Natural killer cell (primary cell): Measurements from ENCODE around the gene TAF1B. TPM values are rescaled to one million over a fixed set of nuclear protein-coding genes. Genes with fewer than 3 reads are reported as not detected.

Experiments
- ATAC-seq, 3 donors: fragments of 150-1000 bp in 2 of 3; fragments of 200-7000 bp in 1 of 3; cut with Tn5 transposase; 1 replicate in 1 of 3; 2 replicates in 2 of 3; pipeline ENCODE4 v1.10.0; 2021; ENCODE audit warnings: mild to moderate bottlenecking in 2 of 3, moderate library complexity in 2 of 3
- DNase-seq, 2 donors: peaks; one replicate each; pipeline versions ENCODE4 v3.0.0 to v3.0.0-alpha.2; 2013 to 2021; ENCODE audit warnings: mixed read lengths in 1 of 2
- H3K27ac ChIP-seq: one replicate; pipeline ENCODE4 v1.5.1; 2013; ENCODE audit warnings: mild to moderate bottlenecking, low read length
- H3K27me3 ChIP-seq: one replicate; pipeline ENCODE4 v1.6.1; 2013; ENCODE audit warnings: low read length; ENCODE audit not compliant: control insufficient read depth, insufficient read depth
- H3K36me3 ChIP-seq: one replicate; pipeline ENCODE4 v1.6.1; 2013; ENCODE audit warnings: low read length; ENCODE audit not compliant: control insufficient read depth, insufficient read depth
- H3K4me1 ChIP-seq: one replicate; pipeline ENCODE4 v1.6.1; 2013; ENCODE audit warnings: low read length; ENCODE audit not compliant: control insufficient read depth, insufficient read depth
- H3K4me3 ChIP-seq: one replicate; pipeline ENCODE4 v1.5.1; 2013; ENCODE audit warnings: low read length
- H3K9me3 ChIP-seq: one replicate; pipeline ENCODE4 v1.6.1; 2013; ENCODE audit warnings: low read length; ENCODE audit not compliant: control insufficient read depth, insufficient read depth
- H3K27ac Mint-ChIP-seq, 2 donors: one replicate each; pipeline ENCODE4 v1.8.0; 2022; ENCODE audit warnings: mild to moderate bottlenecking in 2 of 2, mixed read lengths in 2 of 2, moderate library complexity in 1 of 2
- H3K27me3 Mint-ChIP-seq, 2 donors: one replicate each; pipeline ENCODE4 v1.8.0; 2022; ENCODE audit warnings: low read depth in 2 of 2, mixed read lengths in 2 of 2
- H3K36me3 Mint-ChIP-seq: one replicate; pipeline ENCODE4 v1.8.0; 2022; ENCODE audit warnings: mixed read lengths
- H3K4me1 Mint-ChIP-seq, 2 donors: one replicate each; pipeline ENCODE4 v1.8.0; 2022; ENCODE audit warnings: mixed read lengths in 2 of 2
- H3K4me3 Mint-ChIP-seq: one replicate; pipeline ENCODE4 v1.8.0; 2022; ENCODE audit warnings: mild to moderate bottlenecking, moderate library complexity, mixed read lengths
- H3K9me3 Mint-ChIP-seq, 2 donors: one replicate each; pipeline ENCODE4 v1.8.0; 2022; ENCODE audit warnings: mixed read lengths in 2 of 2
- WGBS: methylation state at CpG from one replicate; pipeline ENCODE4 v1.1.7; 2013; ENCODE audit warnings: missing lambda C conversion rate; ENCODE audit not compliant: insufficient coverage; 5-methylcytosine and 5-hydroxymethylcytosine counted together
- intact Hi-C: fragments of 100-400 bp; cut with micrococcal nuclease; formaldehyde crosslinking; loops from one replicate; pipeline ENCODE4 v1.14.2; 2022
- total RNA-seq, 4 donors: library from RNA; stranded (reverse); fragments of 120-200 nt in 1 of 4; gene quantifications; one replicate each; pipeline versions ENCODE4 v1.2.3 to v1.2.4, GENCODE V29; 2013 to 2022
- TF ChIP-seq, protein P1 (sequence below): fragments of 200-600 bp; IDR thresholded peaks from one replicate; pipeline ENCODE4 v1.8.0; 2022; ENCODE audit warnings: antibody characterized with exemption

TAF1B gene
- total RNA-seq, 3 donors from 2014 or later (not counting 1 experiment from before 2014, with no cell fraction given), result 24.8 to 40.8 (median 26.8) TPM

GRCh38 chr2:9824956-9825720 lies 18.1 kb upstream of the TAF1B start:
- WGBS, result 88% methylated on average over 4 of the region's 5 CpGs
- DNase-seq (no peak), ATAC-seq (no peak)
- TF ChIP-seq, protein P1, sequence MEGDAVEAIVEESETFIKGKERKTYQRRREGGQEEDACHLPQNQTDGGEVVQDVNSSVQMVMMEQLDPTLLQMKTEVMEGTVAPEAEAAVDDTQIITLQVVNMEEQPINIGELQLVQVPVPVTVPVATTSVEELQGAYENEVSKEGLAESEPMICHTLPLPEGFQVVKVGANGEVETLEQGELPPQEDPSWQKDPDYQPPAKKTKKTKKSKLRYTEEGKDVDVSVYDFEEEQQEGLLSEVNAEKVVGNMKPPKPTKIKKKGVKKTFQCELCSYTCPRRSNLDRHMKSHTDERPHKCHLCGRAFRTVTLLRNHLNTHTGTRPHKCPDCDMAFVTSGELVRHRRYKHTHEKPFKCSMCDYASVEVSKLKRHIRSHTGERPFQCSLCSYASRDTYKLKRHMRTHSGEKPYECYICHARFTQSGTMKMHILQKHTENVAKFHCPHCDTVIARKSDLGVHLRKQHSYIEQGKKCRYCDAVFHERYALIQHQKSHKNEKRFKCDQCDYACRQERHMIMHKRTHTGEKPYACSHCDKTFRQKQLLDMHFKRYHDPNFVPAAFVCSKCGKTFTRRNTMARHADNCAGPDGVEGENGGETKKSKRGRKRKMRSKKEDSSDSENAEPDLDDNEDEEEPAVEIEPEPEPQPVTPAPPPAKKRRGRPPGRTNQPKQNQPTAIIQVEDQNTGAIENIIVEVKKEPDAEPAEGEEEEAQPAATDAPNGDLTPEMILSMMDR, result no peak
- no peaks in the 10 kb centered on the region for H3K9me3 Mint-ChIP-seq
- H3K36me3 Mint-ChIP-seq, result no peaks in the 10 kb centered on the region
- no peak overlapping the region for H3K27ac Mint-ChIP-seq
- no peak overlapping the region for H3K27ac ChIP-seq
- no peaks in the 10 kb centered on the region for H3K4me1 ChIP-seq
- no peak overlapping the region for H3K4me3 ChIP-seq
- no peaks in the 10 kb centered on the region for H3K27me3 ChIP-seq
- peaks cover 14 to 15% of the 10 kb centered on the region in 2 donors for H3K27me3 Mint-ChIP-seq
- H3K4me3 Mint-ChIP-seq, result no peak overlapping the region
- intact Hi-C loops, result no loop called here
- H3K36me3 ChIP-seq, result no peaks in the 10 kb centered on the region
- no peaks in the 10 kb centered on the region for H3K4me1 Mint-ChIP-seq
- no peaks in the 10 kb centered on the region for H3K9me3 ChIP-seq

DNA sequence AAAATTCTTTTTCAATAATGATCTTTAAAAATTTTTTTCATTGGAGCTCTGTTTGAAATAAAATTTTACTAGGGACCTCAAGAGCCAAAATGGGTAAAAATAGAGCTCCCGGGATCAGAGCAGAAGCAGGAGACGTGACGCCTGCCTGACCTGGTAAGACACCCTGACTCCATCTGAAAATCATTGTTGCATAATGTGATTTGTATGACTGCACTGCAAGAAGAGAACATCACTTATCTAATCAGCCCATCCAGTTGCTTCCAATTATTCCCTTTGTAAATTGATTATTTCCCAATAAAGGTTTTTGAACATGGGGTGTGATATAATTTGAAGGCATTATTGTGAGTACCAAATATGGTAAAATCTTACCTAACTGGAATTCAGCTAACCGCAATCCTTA lies 17.1 kb upstream of the TAF1B start:
- no peak for ATAC-seq
- H3K4me1 ChIP-seq, result no peaks in the 10 kb centered on the region
- H3K36me3 ChIP-seq, result no peaks in the 10 kb centered on the region
- Mint-ChIP-seq H3K4me3 (no peak overlapping the region), H3K27me3 (peaks cover 14 to 15% of the 10 kb centered on the region in 2 donors), H3K4me1 (no peaks in the 10 kb centered on the region), H3K27ac (no peak overlapping the region), H3K9me3 (no peaks in the 10 kb centered on the region), H3K36me3 (no peaks in the 10 kb centered on the region)
- no peak overlapping the region for H3K27ac ChIP-seq
- WGBS, result 77% methylated on average over 3 of the region's 4 CpGs
- TF ChIP-seq, protein P1, result no peak
- no peaks in the 10 kb centered on the region for H3K27me3 ChIP-seq
- intact Hi-C loops, result no loop called here
- no peaks in the 10 kb centered on the region for H3K9me3 ChIP-seq
- DNase-seq, result no peak
- no peak overlapping the region for H3K4me3 ChIP-seq

GRCh38 chr2:9830685-9831410 lies 12.4 kb upstream of the TAF1B start:
- no peaks in the 10 kb centered on the region for H3K27me3 ChIP-seq
- Mint-ChIP-seq H3K4me1 (no peaks in the 10 kb centered on the region), H3K36me3 (no peaks in the 10 kb centered on the region), H3K27ac (no peak overlapping the region), H3K27me3 (peaks cover 21 to 22% of the 10 kb centered on the region in 2 donors), H3K4me3 (no peak overlapping the region), H3K9me3 (no peaks in the 10 kb centered on the region)
- no peaks in the 10 kb centered on the region for H3K4me1 ChIP-seq
- ATAC-seq (no peak), DNase-seq (peak in 1 of 2 donors; percentile 21)
- no peak overlapping the region for H3K4me3 ChIP-seq
- H3K36me3 ChIP-seq, result no peaks in the 10 kb centered on the region
- H3K27ac ChIP-seq, result no peak overlapping the region
- intact Hi-C loops, result no loop called here
- TF ChIP-seq, protein P1, result no peak
- 86% methylated on average over 5 of the region's 5 CpGs for WGBS
- no peaks in the 10 kb centered on the region for H3K9me3 ChIP-seq
